ENCODE measurements around the gene MSH3.
"Not testable (repeated sequence)": the region's sequence is repeated elsewhere in the genome, so short reads cannot be mapped to it uniquely, and the experiment has no call there.

MSH3 gene

GRCh38 chr5:80759866-80760577 lies 105.6 kb downstream of the MSH3 start:
- DNase-seq = no peak

- DNase-seq = no peak
Observed at GRCh38 chr5:80760680-80761079, 106.2 kb downstream of the MSH3 start.

GRCh38 chr5:80761176-80761575 lies 106.7 kb downstream of the MSH3 start:
- DNase-seq = no peak

GRCh38 chr5:80761966-80762365 lies 107.5 kb downstream of the MSH3 start:
- DNase-seq = no peak

- no peak for DNase-seq
Observed at GRCh38 chr5:80762573-80762972, 108.1 kb downstream of the MSH3 start.

- no peak for DNase-seq
Observed at GRCh38 chr5:80763211-80763610, 108.8 kb downstream of the MSH3 start.

- no peak for DNase-seq
Observed at GRCh38 chr5:80763873-80764647, 109.6 kb downstream of the MSH3 start.

GRCh38 chr5:80764786-80765185 lies 110.3 kb downstream of the MSH3 start:
- no peak for DNase-seq

GRCh38 chr5:80777347-80778287 lies 123.2 kb downstream of the MSH3 start:
- DNase-seq = no peak

- no peak for DNase-seq
Observed at GRCh38 chr5:80780024-80780423, 125.6 kb downstream of the MSH3 start.

- DNase-seq = no peak
Observed at GRCh38 chr5:80780761-80781285, 126.4 kb downstream of the MSH3 start.

GRCh38 chr5:80781356-80781755 lies 126.9 kb downstream of the MSH3 start:
- DNase-seq = no peak

- no peak for DNase-seq
Observed at GRCh38 chr5:80782626-80783025, 128.2 kb downstream of the MSH3 start.

GRCh38 chr5:80783751-80784150 lies 129.3 kb downstream of the MSH3 start:
- DNase-seq = not testable (repeated sequence)

GRCh38 chr5:80784451-80784850 lies 130.0 kb downstream of the MSH3 start:
- DNase-seq = no peak

- not testable (repeated sequence) for DNase-seq
Observed at GRCh38 chr5:80789319-80790016, 135.0 kb downstream of the MSH3 start.

- DNase-seq = no peak
Observed at GRCh38 chr5:80790698-80791097, 136.2 kb downstream of the MSH3 start.

GRCh38 chr5:80793354-80793753 lies 138.9 kb downstream of the MSH3 start:
- DNase-seq = no peak

- DNase-seq = no peak
Observed at GRCh38 chr5:80796846-80797245, 142.4 kb downstream of the MSH3 start.

- DNase-seq = no peak
Observed at GRCh38 chr5:80797428-80798024, 143.1 kb downstream of the MSH3 start.

GRCh38 chr5:80798166-80798565 lies 143.7 kb downstream of the MSH3 start:
- DNase-seq = no peak

GRCh38 chr5:80798633-80799032 lies 144.2 kb downstream of the MSH3 start:
- DNase-seq = no peak
